Measurements from ENCODE around the gene NTN3. TPM values are rescaled to one million over a fixed set of nuclear protein-coding genes. Genes with fewer than 3 reads are reported as not detected.

Gene NTN3
- total and polyA plus RNA-seq, 2 of the 8 experiments (the other 6 are each of a cell fraction or from before 2014, with no cell fraction given) = 0.30 to 0.34 TPM

DNA sequence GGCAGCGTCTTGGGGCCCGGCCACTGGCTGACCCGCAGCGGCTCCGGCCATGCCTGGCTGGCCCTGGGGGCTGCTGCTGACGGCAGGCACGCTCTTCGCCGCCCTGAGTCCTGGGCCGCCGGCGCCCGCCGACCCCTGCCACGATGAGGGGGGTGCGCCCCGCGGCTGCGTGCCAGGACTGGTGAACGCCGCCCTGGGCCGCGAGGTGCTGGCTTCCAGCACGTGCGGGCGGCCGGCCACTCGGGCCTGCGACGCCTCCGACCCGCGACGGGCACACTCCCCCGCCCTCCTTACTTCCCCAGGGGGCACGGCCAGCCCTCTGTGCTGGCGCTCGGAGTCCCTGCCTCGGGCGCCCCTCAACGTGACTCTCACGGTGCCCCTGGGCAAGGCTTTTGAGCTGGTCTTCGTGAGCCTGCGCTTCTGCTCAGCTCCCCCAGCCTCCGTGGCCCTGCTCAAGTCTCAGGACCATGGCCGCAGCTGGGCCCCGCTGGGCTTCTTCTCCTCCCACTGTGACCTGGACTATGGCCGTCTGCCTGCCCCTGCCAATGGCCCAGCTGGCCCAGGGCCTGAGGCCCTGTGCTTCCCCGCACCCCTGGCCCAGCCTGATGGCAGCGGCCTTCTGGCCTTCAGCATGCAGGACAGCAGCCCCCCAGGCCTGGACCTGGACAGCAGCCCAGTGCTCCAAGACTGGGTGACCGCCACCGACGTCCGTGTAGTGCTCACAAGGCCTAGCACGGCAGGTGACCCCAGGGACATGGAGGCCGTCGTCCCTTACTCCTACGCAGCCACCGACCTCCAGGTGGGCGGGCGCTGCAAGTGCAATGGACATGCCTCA is 773 bp downstream of the NTN3 start:
- CTCF ChIA-PET (ENCODE audit: partially characterized antibody) = interaction anchor here (0.7 to 4.0 kb wide), 4 partner anchors 11 to 35 kb away, joined by 3 to 15 read pairs (median 5); partner anchors contain the start of gene TEDC2
- DNase-seq (ENCODE audit: low read depth in 1 of 2, low spot score in 2 of 2) (peak in 1 of 2 experiments; percentile 65), FAIRE-seq (no peak)
- Histone ChIP-seq H4K91ac (replicated peaks; ENCODE audit: insufficient read length, low read length) (peak overlapping the region; percentile 74), H3K4ac (replicated peaks; ENCODE audit: insufficient read length, low read depth, low read length) (peak overlapping the region; percentile 69), H2BK12ac (ENCODE audit: low read depth, low read length) (peak overlapping the region; percentile 53; the same call in 1 of the 2 replicates), H3K18ac (ENCODE audit: extremely low read depth, low read length) (peak overlapping the region; percentile 6; the same call in 1 of the 2 replicates), H3K9me3 (ENCODE audit: insufficient read depth in 2 of 2, low read depth in 1 of 2, low read length in 1 of 2) (no peaks in the 10 kb centered on the region), H4K5ac (ENCODE audit: insufficient read length, low read depth, low read length) (no peak overlapping the region), H2AK5ac (ENCODE audit: low read depth, low read length) (no peak overlapping the region), H2BK120ac (replicated peaks; ENCODE audit: low read depth, low read length) (no peak overlapping the region), H4K20me1 (replicated peaks in 1 of 2; ENCODE audit: control insufficient read depth in 1 of 2, insufficient read depth in 2 of 2, low read length in 2 of 2) (peaks cover 2 to 17% of the 10 kb centered on the region in 2 experiments), H3K4me1 (replicated peaks in 1 of 4; ENCODE audit: control insufficient read depth in 3 of 4, insufficient read depth in 4 of 4, low read length in 3 of 4) (peaks cover 0 to 46% (median 31%) of the 10 kb centered on the region in 4 experiments; a peak in 6 of 7 replicates), H2BK20ac (ENCODE audit: low read length) (0 out of 2 replicates have a peak overlapping the region, but pooled peaks have one; percentile 3), H4K8ac (ENCODE audit: extremely low read depth, insufficient read depth, low read length) (peak overlapping the region; percentile 16; the same call in 1 of the 2 replicates), H2AFZ (ENCODE audit: low read length) (no peak overlapping the region), H3K27ac (ENCODE audit: low read depth, low read length) (no peak overlapping the region), H3K4me3 (ENCODE audit: extremely low read depth in 1 of 4, insufficient read depth in 2 of 4, low read depth in 3 of 4, low read length in 4 of 4) (peak overlapping the region; percentile 23 to 56 (median 28)), H3K23ac (ENCODE audit: insufficient read length) (no peak overlapping the region), H3K4me2 (ENCODE audit: insufficient read depth in 1 of 2, low read depth in 2 of 2, low read length in 2 of 2) (peak overlapping the region; percentile 53 to 75), H3K23me2 (ENCODE audit: low read depth, low read length) (peaks cover 31% of the 10 kb centered on the region; the same call in 1 of the 2 replicates), H3K56ac (replicated peaks; ENCODE audit: insufficient read length, low read depth, low read length) (no peak overlapping the region), H3K36me3 (ENCODE audit: control insufficient read depth in 2 of 4, insufficient read depth in 4 of 4, low read length in 3 of 4) (no peaks in the 10 kb centered on the region), H3K79me2 (ENCODE audit: control insufficient read depth in 1 of 2, insufficient read depth in 2 of 2, low read length in 2 of 2) (0 out of 4 replicates have a peak, but pooled peaks cover 0 to 2% of the 10 kb centered on the region in 2 experiments), H3K79me1 (ENCODE audit: low read depth, low read length) (peaks cover 5% of the 10 kb centered on the region; the same call in 1 of the 2 replicates), H3K27me3 (replicated peaks in 1 of 4; ENCODE audit: control insufficient read depth in 3 of 4, extremely low read depth in 1 of 4, insufficient read depth in 3 of 4, low read length in 3 of 4) (peaks cover 24 to 72% (median 58%) of the 10 kb centered on the region in 4 experiments), H3K9ac (replicated peaks in 1 of 4; ENCODE audit: extremely low read depth in 1 of 4, low read depth in 3 of 4, low read length in 3 of 4) (no peak overlapping the region), H3K14ac (ENCODE audit: insufficient read length) (no peak overlapping the region), H2BK15ac (ENCODE audit: low read length) (peak overlapping the region; percentile 48; the same call in 1 of the 2 replicates), H2BK5ac (ENCODE audit: low read depth, low read length) (no peak overlapping the region)
- WGBS, 2 experiments (ENCODE audit: extremely low coverage in 1 of 2, insufficient coverage in 1 of 2, insufficient read length in 1 of 2, insufficient replicate concordance in 2 of 2, low coverage in 1 of 2, low lambda C conversion rate in 2 of 2, missing lambda C conversion rate in 1 of 2) = 42% methylated on average over 60 of the region's 61 CpGs; no CpG with 5 or more reads in 1 of the 2 experiments
- POLR2A ChIA-PET (ENCODE audit: partially characterized antibody) = interaction anchor here (0.9 to 3.5 kb wide), 5 partner anchors 12 to 317 kb away, joined by 3 to 20 read pairs (median 6); partner anchors contain the start of genes AMDHD2, TEDC2 and TRAF7
- TF ChIP-seq RNF2 (IDR thresholded peaks at IDR 0.05; ENCODE audit: borderline replicate concordance, low read depth, low read length, missing control alignments, poor library complexity, severe bottlenecking) (peak; percentile 44), KDM4A (IDR thresholded peaks at IDR 0.05; ENCODE audit: low read depth, low read length, severe bottlenecking) (peak; percentile 51), CTBP2 (IDR thresholded peaks at IDR 0.05; ENCODE audit: borderline replicate concordance, insufficient read depth, insufficient read length, low read length) (no peak), SAP30 (IDR thresholded peaks at IDR 0.05; ENCODE audit: insufficient read depth, insufficient replicate concordance, low read length) (no peak), SUZ12 (IDR thresholded peaks at IDR 0.05; ENCODE audit: low read length) (peak; percentile 30), EGR1 (IDR thresholded peaks at IDR 0.05; ENCODE audit: borderline replicate concordance, low read depth, low read length) (no peak)
- TF ChIP-seq, protein P1, sequence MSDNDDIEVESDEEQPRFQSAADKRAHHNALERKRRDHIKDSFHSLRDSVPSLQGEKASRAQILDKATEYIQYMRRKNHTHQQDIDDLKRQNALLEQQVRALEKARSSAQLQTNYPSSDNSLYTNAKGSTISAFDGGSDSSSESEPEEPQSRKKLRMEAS (IDR thresholded peaks at IDR 0.05) = peak; percentile 96
- TF ChIP-seq, protein P2, sequence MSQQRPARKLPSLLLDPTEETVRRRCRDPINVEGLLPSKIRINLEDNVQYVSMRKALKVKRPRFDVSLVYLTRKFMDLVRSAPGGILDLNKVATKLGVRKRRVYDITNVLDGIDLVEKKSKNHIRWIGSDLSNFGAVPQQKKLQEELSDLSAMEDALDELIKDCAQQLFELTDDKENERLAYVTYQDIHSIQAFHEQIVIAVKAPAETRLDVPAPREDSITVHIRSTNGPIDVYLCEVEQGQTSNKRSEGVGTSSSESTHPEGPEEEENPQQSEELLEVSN (IDR thresholded peaks at IDR 0.05) = peak; percentile 91
